Measurements from ENCODE around the gene TMPRSS11D.

Gene TMPRSS11D

GRCh38 chr4:67886281-67886680, 2.5 kb upstream of the TMPRSS11D start:
- DNase-seq (ENCODE audit: low read depth) = no peak

- DNase-seq (ENCODE audit: low read depth) = no peak
Measured at GRCh38 chr4:67885762-67886161, 2.0 kb upstream of the TMPRSS11D start.

GRCh38 chr4:67884701-67885100, 899 bp upstream of the TMPRSS11D start:
- DNase-seq (ENCODE audit: low read depth) = no peak

DNA sequence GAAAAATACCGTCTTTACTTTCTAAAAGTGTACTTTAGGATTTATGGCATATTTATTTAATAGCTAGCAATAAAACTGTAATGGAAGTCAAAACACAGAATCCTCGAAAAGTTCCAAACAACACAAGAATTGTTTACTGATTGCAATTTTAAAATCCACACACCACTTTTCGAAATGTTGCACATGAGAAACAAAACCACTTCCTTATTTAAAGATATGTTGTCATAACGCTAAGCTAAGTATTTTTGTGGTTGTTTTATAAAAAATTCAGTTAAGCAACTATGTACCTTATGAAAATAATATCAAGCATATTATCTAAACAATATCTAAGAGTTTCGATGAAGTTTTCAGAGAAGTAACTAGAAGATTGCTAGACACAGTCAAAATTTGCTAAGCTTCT, 344 bp downstream of the TMPRSS11D start:
- DNase-seq (ENCODE audit: low read depth) = no peak

DNA sequence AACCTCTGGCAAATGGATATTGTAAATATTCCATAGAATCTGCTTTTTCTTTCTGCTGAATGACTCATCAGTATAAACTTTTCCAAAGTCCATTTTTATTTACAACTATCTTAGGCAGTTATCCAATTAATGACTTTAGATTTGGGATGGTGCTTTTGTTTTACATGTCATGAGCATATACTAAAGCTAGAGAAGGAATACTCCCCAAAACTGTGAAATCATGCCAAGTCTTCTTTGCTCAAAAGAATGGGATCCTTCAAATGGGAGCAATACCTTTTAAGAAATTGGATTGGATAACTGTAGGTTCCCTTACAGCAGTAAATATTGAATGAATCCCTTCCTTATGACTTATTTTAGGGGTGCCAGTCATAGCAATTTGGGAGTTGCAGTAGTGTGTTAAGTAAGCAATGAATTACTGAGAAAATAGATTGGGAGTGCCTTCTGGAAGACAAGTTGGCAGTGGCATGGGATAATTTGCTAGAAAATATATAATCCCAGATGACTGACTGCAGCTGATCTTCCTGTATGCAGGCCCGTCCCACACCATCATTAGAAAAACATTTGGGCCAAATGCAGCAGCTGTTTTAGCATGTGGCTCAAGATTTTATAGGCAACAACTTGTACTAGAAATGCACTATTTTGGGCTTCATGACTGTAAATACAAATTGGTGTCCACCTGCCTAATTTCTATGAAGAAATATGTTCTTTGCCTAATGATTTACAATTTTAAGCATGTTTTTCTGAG, 2.8 kb downstream of the TMPRSS11D start:
- DNase-seq (ENCODE audit: low read depth) = no peak

- no peak for DNase-seq (ENCODE audit: low read depth)
Measured at GRCh38 chr4:67879486-67879885, 4.3 kb downstream of the TMPRSS11D start.

- no peak for DNase-seq (ENCODE audit: low read depth)
Measured at GRCh38 chr4:67877086-67877485, 6.7 kb downstream of the TMPRSS11D start.

DNA sequence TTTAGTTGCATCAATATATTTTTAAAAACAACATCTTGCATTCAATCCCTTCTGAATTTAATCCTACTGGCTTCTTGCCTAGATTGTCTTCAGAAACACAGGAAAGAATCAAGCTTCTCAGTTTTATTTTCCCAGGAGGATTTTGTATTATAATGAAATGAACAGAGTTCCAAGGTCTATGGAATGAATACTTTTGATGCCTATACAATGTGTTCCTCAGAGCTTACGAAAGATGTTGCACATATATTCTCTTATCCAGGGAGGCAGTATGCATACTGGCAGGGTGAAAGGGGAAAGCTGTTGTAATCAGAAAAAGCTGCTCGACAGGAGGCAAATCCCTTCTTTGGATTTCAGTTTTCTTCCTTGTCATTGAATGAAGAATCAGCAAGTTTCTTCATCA, 8.8 kb downstream of the TMPRSS11D start:
- no peak for DNase-seq (ENCODE audit: low read depth)

DNA sequence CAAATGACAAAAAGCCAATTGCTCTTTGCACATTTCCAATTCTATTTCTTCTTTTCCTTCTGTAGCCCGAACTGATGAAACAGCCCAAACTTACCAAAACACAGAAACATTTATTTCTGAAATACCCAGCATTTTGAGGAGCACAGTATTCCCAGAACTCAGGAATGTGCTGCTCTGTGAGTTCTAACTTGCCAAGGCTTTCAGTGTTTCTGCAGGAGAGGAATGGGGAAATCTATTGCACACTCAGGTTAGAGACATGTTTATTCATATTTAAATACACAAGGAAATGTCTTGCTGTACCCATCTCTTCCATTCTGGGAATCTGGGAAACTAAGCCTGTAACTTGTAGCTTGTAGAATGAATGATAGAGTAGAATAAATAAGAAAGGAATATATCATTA, 10.7 kb downstream of the TMPRSS11D start:
- no peak for DNase-seq (ENCODE audit: low read depth)

- DNase-seq (ENCODE audit: low read depth) = no peak
Measured at GRCh38 chr4:67871867-67872266, 11.9 kb downstream of the TMPRSS11D start.

DNA sequence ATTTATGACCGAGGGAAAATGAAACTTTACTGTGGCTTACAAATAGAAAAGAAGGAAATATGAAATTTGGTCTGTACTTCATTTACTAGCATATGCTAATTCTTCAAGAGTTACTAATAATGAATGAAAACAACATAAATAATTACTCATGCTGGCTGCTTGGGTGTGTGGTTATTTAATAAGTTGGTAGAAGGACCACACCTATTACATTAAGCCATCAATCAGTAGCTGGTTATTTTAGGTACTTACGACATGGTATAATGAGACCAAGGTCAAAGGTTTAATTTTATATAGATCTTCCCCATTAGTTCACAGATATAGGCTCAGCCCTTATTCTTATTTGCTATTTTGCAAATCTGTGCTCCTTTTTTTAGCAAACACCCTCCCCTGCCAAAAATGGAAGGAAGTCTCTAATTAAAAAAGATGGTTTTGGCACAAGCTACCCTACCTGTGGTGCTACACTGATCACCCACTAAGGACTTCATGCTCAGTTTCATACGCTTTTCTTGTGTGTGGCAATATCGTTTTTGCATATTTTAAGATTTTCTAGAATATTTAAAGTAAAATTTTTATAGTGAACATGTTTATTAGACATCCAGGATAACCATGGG, 14.1 kb downstream of the TMPRSS11D start:
- DNase-seq (ENCODE audit: low read depth) = no peak

DNA sequence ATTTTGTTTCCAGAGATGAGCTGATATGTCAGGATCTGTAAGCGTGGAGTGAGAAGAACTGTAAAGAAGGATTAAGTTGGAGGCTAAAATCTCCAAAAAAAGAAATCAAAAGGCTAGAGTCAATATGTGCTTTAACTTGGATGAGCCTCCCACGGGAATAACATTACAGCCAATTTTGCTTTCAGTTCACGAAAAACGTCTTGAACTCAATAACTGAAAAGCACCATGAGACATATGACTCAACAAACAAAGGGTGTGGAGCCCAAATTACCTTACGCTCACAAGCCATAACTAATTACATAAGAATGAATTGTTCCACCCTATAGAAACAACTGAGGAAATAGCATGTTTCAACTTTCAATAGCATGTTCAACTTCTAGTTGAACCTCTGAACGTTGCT, 22.3 kb downstream of the TMPRSS11D start:
- DNase-seq (ENCODE audit: low read depth) = no peak

- DNase-seq (ENCODE audit: low read depth) = no peak
Measured at GRCh38 chr4:67853336-67853735, 30.5 kb downstream of the TMPRSS11D start.

- no peak for DNase-seq (ENCODE audit: low read depth)
Measured at GRCh38 chr4:67820903-67821302, 62.9 kb downstream of the TMPRSS11D start.

DNA sequence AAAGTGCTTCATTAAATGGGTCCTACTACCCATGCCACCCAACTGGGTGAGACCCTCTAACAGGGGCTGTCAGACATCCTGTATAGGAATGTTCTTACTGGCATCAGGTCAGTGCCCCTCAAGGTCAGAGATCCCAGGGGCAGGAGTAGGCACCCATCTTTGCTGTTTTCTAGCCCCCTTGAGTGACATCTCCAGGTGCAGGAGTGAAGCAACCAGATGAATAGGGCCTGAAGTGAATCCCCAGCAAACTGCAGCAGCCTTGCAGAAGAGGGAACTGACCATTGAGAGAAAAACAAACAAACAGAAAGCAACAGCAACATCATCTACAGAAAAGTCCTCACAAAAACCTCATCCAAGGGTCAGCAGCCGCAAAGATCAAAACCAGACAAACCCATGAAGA, 73.8 kb downstream of the TMPRSS11D start:
- no peak for DNase-seq (ENCODE audit: low read depth)

GRCh38 chr4:67809502-67809901, 74.3 kb downstream of the TMPRSS11D start:
- no peak for DNase-seq (ENCODE audit: low read depth)

DNA sequence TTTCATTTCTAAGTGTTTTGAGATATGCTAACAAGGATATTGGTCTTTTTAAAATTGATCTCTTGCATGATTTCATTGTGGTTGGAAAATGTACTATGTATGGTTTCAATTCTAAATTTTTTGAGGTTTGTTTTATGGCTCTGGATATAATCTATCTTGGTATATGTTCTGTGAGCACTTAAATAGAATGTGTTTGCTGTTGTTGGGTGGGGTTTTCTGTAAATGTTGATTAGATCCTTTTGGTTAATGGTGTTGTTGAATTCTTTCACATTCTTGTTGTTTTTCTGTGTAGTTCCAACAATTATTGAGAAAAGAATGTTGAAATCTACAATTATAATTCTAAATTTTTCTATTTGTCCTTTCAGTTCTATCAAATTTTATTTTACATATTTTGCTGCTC, 87.0 kb downstream of the TMPRSS11D start:
- no peak for DNase-seq (ENCODE audit: low read depth)

GRCh38 chr4:67790721-67791120, 93.1 kb downstream of the TMPRSS11D start:
- DNase-seq (ENCODE audit: low read depth) = no peak

DNA sequence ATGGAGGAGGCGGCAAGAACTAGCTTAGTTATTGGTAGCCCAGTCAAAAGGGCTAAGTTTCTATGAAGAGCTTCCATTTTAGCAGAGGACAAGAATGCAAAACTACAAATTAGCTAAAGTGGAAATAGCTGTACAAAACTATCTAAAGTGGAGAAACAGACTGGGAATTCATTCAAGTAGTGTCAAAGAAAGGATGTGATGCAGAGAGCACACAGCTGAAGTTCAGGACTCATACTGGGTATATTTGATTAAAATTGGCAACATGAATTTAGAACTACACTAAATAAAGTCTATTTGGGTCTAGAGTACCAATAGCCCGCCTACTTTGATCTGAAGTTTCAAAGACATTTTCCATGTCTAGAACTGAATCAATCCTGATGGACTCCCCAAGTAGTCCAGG, 96.5 kb downstream of the TMPRSS11D start:
- DNase-seq (ENCODE audit: low read depth) = no peak

GRCh38 chr4:67785528-67785927, 98.3 kb downstream of the TMPRSS11D start:
- DNase-seq (ENCODE audit: low read depth) = no peak

- no peak for DNase-seq (ENCODE audit: low read depth)
Measured at GRCh38 chr4:67779631-67780030, 104.2 kb downstream of the TMPRSS11D start.

DNA sequence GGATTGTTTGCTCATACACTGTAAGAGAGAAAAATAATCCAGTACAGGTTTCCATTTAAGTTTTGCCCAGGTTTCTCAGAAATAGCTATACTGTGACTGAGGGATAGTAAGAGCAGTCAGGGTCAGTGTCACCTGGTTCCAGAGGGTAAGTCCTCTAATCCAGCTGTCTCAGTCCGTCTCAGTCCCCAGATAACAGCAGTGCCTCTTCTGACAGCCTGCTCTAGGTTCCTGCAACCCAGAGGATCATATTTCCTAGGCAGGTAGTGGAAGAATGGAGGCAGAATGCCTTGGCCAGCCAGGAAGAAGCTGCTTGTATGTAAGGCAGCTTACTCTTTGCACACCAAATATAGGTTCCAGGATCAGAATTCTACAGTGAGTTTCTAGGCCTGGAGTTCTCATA, 107.1 kb downstream of the TMPRSS11D start:
- DNase-seq (ENCODE audit: low read depth) = no peak

Data from stimulated activated CD8-positive, alpha-beta memory T cell treated with anti-CD3 and anti-CD28 coated beads, Interleukin-15, amount 100 ng/mL, for 1 hour (primary cell).